HG03196 (cell line): ENCODE measurements around the gene IL1RAPL1.

Experiments
- ATAC-seq: cut with Tn5 transposase; IDR thresholded peaks from one replicate; pipeline ENCODE4 v1.9.1; 2021; ENCODE audit not compliant: unreplicated experiment

The IL1RAPL1 gene

DNA sequence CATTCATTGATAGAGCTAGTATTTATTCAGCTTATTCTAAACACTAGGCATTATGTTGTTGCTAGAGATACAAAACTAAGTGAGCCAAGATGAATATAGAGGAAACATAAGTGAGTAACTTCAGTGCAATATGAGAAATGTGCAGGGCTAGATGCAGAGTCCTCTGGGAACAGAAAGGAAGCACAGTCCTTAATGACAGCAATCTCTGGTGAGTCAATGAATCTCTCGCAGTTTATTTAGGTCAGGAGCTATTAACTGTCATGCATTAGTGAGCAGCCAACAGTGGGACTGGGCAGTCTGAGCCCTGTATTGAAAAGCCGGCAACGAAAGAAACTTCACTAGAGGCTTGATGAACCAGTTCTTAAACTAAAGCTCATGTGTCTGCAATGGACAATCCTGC lies 1030.0 kb downstream of the IL1RAPL1 start:
- ATAC-seq = no peak

DNA sequence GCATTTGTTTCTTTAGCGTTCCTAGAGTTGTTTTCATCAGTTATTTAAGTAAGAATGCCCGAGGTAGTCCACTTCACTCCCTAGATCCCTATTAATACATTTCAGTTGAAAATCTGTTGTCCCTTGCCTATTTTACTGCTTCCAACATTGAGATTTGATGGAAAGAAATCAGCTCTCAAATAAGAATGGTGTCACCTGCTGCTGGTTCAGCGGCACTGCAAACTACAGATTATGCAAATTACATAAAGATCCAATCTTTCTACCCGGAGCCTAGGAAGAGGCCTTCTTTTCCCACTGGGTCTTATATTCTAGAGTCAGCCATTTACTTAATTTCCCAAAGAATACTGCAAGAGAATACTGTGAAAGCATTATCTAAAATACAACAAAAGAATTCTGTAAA lies 1030.5 kb downstream of the IL1RAPL1 start:
- no peak for ATAC-seq

DNA sequence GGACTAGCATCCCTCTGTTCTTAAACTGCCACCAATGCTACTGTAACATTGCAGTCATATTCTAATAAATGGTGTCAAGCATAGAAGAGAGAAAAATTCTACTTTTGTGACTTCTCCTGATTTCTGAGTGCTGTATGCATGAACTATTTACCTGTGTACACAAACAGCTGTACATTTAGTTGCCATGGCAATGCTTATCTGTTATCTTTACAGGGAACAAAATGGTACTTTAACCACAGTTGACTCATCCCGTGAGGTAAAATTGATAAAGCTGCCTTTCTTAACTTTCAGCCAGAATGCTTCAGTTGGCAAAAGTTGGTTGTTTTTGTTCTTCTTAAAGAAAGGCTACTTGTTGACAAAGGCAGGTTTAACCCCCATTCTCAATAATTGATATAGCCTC lies 1040.6 kb downstream of the IL1RAPL1 start:
- ATAC-seq = no peak

DNA sequence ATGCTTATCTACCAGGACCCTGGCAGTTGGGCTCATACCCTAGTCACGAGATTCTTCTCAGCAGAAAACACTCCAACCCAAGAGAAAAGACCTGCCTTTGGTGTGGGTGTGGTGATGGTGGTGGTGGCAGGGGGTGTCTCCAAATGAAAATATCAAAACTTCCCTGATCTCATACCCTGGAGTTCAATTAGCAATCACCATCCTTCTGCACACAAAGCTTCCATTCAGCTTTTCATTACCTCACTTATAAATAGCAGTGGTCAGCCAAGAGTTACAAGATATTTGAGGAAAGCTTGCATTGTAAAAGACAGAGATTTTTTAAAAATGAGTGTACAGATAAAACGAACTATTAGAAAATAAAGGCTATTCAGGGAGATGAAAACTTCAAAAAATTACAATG lies 1047.3 kb downstream of the IL1RAPL1 start:
- ATAC-seq = no peak

DNA sequence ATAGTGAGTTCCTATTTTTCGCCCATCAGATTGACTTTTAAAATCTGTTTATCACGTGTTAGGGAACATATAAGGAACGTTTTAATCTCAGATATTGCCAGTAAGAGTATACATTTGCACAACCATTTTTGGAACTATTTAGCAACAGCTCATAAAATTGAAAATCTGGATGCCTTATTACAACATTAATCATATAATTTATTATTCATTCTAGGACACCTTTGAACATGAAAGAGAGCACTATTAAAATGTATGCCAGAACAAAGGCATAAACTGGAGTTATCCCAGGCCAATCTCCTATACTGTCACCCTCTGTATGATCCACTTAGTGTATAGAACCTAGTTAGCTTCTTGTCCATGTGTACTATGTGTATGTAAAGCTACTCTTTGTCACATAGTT lies 1049.1 kb downstream of the IL1RAPL1 start:
- ATAC-seq = no peak

DNA sequence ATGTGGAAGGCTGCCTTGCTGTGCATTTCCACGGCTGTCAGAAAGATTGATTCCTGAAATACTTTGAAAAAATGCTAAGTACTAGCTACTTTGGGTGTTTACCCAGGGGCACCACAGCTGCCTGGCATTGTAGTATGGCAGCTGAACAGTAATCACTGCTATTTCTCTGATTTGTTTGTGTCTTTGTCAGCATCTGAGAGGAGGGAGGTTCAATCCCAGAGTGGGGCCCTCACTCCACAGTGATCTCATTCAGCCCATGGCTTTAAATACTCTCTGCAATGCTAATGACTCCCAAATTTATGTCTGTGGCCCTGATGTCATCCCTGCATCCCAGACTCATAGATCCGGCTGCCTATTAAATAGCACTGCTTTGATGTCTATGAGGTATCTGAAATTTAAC lies 1052.9 kb downstream of the IL1RAPL1 start:
- no peak for ATAC-seq

DNA sequence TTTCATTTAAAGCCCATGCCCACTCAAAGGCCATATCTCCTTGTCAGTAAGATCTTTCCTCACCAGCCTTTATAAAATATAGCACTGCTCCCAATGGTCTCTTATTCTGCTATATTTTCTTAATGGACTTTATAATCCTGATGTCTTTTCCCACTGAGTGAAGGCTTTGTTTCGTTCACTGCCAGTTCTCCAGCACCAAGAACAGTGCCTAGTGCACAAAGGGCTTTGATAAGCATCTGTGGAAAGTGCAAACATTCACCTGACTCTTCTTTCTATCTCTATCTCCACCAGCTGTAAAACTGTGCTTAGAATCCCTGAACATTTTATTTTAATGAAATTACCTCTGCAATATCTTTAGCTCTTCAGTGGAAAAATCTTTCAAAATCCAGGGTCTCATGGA lies 1054.2 kb downstream of the IL1RAPL1 start:
- ATAC-seq = no peak

DNA sequence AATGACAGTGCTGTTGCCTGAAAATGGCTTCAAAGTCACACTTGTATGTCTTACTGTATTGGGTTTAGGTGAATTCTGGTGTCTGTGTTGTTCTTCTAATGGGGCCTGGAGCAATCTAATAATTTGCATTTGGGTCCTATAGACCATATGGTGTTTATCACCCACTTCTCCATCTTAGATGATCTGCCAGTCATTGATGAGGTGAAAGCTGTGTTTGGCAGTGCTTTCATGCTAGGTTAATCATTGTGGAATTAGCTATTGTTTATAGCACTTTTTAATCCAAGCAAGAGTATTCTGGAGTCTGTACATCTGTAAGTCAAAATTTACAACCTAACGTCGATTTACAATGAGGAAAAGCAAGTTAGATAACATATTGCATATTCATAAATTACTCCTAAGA lies 1055.9 kb downstream of the IL1RAPL1 start:
- no peak for ATAC-seq

DNA sequence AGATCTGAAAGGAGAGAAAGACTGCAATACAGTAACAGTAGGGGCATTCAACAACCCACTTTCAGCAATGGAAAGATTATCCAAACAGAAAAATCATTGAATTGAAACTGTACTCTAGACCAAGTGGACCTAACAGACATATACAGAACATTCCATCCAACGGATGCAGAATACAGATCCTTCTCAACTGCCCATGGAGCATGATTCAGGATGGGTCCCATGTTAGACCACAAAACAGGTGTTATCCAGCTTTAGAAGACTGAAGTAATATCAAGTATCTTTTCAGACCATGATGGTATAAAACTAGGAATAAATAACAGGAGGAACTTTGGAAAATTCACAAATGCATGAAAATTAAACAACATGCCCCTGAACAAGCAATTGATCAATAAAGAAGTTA lies 1060.9 kb downstream of the IL1RAPL1 start:
- ATAC-seq = no peak

DNA sequence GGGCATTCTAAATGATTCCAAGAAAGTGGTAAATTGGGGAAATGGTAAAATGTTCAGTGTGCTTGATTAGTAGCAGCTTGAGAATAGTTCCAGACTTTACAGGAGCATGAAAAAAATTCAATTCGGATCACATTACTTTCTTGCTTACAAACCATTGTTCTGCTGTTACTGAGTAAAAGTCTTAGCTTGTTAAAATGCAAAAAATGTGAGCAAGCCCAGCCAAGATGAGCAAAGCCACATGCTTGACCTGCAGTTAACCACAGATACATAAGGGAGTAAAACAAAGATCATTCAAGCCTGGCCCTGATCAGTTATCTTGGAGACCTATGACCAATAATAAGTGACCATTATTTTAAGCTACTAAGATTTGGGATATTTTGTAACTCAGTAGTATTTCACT lies 1065.2 kb downstream of the IL1RAPL1 start:
- ATAC-seq = no peak

DNA sequence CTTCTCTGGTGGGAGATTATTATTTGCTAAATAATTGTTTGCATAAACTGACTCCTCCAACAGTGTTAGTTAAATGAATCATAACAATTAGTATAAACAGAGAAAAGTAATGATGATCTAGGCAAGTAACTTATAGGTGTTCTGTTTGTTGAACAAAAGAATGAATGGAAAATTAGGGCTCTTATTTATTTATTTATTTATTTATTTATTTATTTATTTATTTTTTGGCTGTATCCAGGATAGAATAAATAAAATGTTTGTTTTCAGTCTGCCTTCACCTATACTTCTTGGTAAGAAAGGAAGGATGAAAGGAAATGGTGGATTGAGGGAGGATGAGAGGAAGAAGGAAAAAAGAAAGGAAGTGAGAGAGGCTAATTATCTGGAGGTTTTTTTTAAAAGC lies 1066.5 kb downstream of the IL1RAPL1 start:
- ATAC-seq = no peak

DNA sequence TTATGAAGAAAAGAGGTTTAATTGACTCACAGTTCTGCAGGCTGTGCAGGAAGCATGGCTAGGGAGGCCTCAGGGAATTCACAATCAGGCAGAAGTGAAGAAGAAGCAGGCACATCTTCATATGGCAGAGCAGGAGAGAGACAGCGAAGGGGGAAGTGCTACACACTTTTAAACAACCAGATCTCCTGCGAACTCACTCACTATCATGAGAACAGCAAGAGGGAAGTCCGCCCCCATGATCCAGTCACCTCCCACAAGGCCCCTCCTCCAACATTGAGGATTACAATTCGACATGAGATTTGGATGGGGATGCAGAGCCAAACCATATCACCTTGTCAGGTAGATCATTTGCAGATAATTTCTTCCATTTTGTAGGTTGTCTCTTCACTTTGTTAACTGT lies 1072.7 kb downstream of the IL1RAPL1 start:
- no peak for ATAC-seq

DNA sequence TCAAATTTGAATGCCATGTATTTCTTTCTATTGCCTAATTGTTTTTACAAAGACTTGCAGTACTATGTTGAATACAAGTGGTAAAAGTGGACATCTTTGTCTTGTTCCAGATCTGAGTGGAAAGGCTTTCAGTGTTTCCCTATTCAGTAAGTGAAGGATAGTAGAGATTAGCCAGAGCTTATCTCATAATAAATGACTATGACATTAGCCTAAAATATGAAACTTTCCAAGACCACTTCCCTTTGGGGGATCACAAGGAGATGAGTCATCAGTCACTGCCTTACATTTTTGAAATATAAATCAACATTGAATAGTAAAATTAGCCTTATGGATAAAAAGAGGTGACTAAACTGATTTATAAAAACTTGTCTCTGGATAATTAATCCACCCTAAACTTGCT lies 1074.0 kb downstream of the IL1RAPL1 start:
- ATAC-seq = no peak

DNA sequence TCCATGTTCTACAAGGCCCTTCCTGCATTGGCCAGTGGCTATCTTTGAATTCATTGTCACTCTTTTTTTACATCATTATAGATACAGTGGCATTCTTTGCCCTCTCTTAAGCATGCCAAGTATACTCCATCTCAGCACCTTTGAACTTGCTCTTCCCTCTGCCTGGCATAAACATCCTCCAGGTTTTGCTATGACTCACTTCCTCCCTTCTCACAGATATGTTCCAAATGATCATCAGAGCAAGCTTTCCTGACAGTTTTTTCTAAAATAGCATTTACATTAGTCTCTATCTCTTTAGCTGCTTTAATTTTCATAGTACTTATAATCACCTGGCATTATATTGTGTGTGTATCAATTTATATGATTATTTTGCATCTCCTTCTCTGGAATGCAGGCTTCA lies 1074.9 kb downstream of the IL1RAPL1 start:
- ATAC-seq = no peak

DNA sequence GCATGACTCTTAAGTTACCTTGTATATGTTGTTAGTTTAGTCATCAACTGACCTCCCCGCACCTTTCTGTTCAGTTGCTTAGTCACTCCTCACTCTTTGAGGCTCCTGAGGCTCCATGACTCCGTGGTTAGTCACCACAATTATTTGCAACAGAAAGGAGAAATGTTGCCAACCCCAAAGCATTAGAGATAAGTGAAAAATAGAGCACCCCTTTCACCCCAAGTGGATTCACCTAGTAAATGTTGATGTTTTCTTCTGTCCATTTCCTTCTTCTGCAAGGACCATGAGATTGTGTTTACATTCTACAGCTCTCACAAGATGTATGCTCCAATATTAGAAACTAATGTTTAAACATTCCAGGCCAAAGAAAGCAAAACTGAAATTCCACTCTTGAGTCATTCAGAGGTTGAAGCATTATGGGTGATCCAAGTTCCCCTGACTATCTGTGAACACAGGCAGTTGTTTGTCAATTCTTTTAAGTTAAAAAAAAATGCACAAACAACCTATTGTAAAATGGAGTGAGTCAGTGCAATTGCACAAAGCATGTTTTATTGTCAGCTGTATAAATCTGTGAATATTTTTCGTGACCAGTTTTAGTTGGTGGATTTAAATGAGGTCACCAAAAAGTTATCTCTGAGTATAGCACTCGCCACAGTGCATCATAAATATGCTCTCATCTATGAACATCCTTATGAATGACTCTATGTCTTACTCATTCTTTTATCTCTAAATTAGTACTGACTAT lies 1075.7 kb downstream of the IL1RAPL1 start:
- ATAC-seq = peak; percentile 94

DNA sequence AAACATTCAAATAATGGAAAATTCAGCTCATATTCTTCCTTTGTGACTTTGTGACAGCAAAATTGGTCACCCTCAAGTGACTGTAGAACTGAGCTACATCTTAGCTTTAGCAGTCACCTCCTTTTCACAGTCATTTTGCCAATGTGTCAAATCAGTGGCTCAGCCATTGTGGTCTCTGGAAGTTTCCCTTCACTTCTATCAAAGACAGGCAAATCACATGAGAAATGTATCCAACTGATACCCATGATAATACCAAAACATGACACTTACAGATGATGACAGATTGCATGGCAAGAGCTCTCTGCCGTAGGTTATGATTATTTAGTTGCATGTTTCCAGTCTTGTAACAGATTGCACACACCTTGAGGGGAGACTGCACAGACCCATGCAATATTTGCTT lies 1078.3 kb downstream of the IL1RAPL1 start:
- no peak for ATAC-seq

DNA sequence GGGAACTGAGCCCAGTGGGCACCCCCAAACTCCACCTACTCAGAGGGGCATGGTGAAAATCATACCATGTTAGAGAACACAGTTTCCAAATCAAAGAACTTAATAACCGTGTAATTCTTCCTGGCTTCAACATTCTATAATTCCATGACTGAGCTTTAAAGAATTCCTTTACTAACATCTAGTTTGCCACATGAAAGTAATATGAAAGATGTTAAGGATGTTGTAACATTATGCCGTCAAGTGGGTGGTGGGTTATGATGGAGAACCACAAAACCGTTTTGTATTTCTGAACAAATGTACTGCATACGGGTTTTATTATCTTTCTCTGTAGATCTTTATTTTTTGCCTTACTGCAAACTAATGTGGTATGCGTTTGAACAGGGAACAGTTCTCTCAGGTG lies 1079.1 kb downstream of the IL1RAPL1 start:
- no peak for ATAC-seq

DNA sequence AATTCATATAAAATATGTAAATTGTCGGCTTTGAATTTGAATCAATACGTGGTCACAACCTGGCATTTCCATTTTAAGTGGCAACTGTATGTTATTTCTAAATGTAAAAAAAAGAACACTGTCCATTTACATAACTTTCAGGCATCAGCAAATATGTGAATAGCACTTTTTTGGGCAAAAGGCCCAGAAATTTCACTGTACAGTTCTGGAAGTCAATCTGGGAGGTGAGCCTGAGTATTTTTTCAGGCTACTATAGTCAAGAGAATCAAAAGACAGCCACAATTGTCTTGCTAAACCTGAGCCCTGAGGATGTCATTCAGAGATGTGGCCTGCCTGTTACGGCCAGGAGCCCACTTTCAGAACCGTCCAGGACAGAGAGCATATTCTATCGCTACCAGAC lies 1084.2 kb downstream of the IL1RAPL1 start:
- no peak for ATAC-seq

DNA sequence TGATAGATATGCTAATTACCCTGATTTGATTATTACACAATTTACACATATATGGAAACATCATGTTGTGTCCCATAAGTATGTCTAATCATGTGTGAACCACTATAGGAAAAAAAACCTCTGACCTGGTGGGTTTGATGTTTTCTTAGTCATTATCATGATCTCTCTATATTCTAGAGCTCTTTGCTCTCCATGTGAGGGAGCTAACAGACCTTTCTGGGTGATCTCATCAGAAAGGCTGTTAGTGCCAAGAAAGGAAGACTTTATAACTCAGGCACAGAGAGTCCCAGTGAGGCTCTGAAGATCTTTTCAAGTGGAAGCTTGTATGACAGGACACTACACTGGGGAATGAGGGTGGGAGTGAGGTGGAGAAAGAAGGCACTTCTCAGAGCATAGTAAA lies 1100.4 kb downstream of the IL1RAPL1 start:
- ATAC-seq = no peak

DNA sequence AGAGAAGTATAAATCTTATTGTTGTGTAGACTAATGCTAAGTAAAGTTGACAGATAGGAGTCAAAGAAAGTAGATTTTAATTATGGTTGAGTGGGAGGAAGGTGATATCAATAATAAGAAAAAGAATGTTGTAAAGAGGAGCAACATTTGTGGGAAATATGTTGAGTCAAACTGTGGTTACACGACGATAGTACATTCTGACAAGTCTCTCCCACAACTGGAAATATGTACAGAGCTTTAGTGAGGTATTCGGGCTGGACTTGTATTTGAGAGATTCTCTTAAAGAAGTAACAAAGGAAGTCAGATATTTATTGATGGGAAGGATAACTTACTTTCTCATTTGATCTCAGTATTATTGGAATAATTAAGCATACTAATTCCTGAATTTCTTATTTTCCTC lies 1102.8 kb downstream of the IL1RAPL1 start:
- no peak for ATAC-seq

DNA sequence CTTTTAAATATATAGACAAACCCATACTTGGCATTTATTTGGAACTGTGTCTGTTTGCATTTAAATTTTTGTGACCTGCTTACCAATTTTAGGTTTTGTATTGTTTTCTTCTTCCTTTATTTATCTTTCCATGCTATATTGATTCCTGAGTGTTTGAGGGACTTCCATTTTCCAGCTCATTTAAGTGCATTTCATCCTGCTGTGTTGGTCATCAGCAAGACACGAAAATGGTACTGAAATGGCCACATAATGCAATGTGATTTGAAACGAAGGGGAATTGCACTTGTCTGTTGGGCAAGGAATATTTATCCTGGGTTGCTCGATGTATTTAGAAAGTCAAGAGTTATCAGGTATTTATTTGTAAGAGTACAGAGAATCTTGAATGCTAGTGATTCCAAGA lies 1103.8 kb downstream of the IL1RAPL1 start:
- ATAC-seq = no peak

DNA sequence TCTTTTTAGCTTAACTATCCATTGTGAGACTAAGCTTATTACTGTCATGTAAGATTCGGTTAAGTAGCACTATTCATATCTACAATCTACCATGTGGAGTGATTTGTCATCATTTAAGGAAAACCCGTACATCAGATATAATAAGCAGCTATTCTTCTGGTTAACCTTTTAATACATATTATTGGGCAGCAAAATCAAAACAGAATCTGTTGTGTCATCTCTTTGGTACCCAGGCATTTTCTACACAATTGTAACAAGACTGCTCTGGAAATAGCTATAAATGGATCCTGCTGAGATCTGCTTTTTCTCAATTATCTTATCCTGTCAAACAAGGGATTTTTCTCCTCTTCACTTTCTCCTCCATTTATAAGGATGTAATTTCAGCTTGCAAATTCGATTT lies 1106.7 kb downstream of the IL1RAPL1 start:
- ATAC-seq = no peak

DNA sequence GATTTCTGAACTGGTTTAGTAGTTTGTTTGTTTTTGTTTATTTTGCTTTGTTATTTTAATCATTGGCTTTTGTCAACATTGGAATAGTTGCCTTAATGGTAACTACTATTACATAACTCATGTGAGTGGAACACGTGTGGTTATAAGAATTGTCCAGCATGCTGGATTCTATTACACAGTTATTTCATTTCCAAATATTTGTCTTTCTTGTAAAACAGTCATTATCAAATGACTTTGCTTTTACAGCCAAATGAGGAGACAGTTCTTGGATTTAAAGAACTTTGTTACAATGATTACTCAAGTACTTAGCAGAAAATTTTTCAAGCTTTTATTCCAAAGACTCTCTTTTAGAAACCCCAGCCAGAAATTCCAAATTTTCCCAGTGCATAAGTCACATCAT lies 1112.0 kb downstream of the IL1RAPL1 start:
- ATAC-seq = no peak
